ENCODE measurements around the gene SLC35A3.
"Not testable (repeated sequence)": the region's sequence is repeated elsewhere in the genome, so short reads cannot be mapped to it uniquely, and the experiment has no call there.

SLC35A3 gene

GRCh38 chr1:99975529-99975928, 5.7 kb downstream of the SLC35A3 start:
- no peak for DNase-seq (ENCODE audit: low read depth)

GRCh38 chr1:99977326-99977725, 7.5 kb downstream of the SLC35A3 start:
- DNase-seq (ENCODE audit: low read depth), result not testable (repeated sequence)

- DNase-seq (ENCODE audit: low read depth), result no peak
Measured at GRCh38 chr1:99978218-99978617, 8.4 kb downstream of the SLC35A3 start.

GRCh38 chr1:99979091-99979490, 9.3 kb downstream of the SLC35A3 start:
- DNase-seq (ENCODE audit: low read depth), result no peak

- DNase-seq (ENCODE audit: low read depth), result no peak
Measured at GRCh38 chr1:99980928-99981327, 11.1 kb downstream of the SLC35A3 start.

GRCh38 chr1:99986656-99987225, 16.9 kb downstream of the SLC35A3 start:
- DNase-seq (ENCODE audit: low read depth), result no peak

GRCh38 chr1:99988210-99988765, 18.5 kb downstream of the SLC35A3 start:
- DNase-seq (ENCODE audit: low read depth), result no peak

GRCh38 chr1:99992044-99992722, 22.4 kb downstream of the SLC35A3 start:
- DNase-seq (ENCODE audit: low read depth), result no peak

GRCh38 chr1:99992760-99993467, 23.1 kb downstream of the SLC35A3 start:
- DNase-seq (ENCODE audit: low read depth), result no peak

GRCh38 chr1:99993468-99993845, 23.7 kb downstream of the SLC35A3 start:
- no peak for DNase-seq (ENCODE audit: low read depth)

- DNase-seq (ENCODE audit: low read depth), result no peak
Measured at GRCh38 chr1:99994496-99994895, 24.7 kb downstream of the SLC35A3 start.

- no peak for DNase-seq (ENCODE audit: low read depth)
Measured at GRCh38 chr1:99996951-99997350, 27.2 kb downstream of the SLC35A3 start.

- DNase-seq (ENCODE audit: low read depth), result no peak
Measured at GRCh38 chr1:100001462-100001861, 31.7 kb downstream of the SLC35A3 start.

GRCh38 chr1:100005424-100005823, 35.6 kb downstream of the SLC35A3 start:
- DNase-seq (ENCODE audit: low read depth), result no peak

GRCh38 chr1:100006688-100007087, 36.9 kb downstream of the SLC35A3 start:
- no peak for DNase-seq (ENCODE audit: low read depth)

- DNase-seq (ENCODE audit: low read depth), result peak; percentile 65
Measured at GRCh38 chr1:100009458-100009857, 39.7 kb downstream of the SLC35A3 start.

- DNase-seq (ENCODE audit: low read depth), result no peak
Measured at GRCh38 chr1:100010804-100011203, 41.0 kb downstream of the SLC35A3 start.

- DNase-seq (ENCODE audit: low read depth), result no peak
Measured at GRCh38 chr1:100019220-100019619, 49.4 kb downstream of the SLC35A3 start.

GRCh38 chr1:100023482-100023881, 53.7 kb downstream of the SLC35A3 start:
- DNase-seq (ENCODE audit: low read depth), result no peak

- no peak for DNase-seq (ENCODE audit: low read depth)
Measured at GRCh38 chr1:100027212-100027611, 57.4 kb downstream of the SLC35A3 start.

- no peak for DNase-seq (ENCODE audit: low read depth)
Measured at GRCh38 chr1:100028765-100029164, 59.0 kb downstream of the SLC35A3 start.

- no peak for DNase-seq (ENCODE audit: low read depth)
Measured at GRCh38 chr1:100034470-100034869, 64.7 kb downstream of the SLC35A3 start.

GRCh38 chr1:100035214-100035613, 65.4 kb downstream of the SLC35A3 start:
- DNase-seq (ENCODE audit: low read depth), result no peak

Data from HS-5 (cell line).